Esophagus squamous epithelium (tissue), 4 donors: Measurements from ENCODE around the gene EGFL8.

ENCODE experiments used
- POLR2A ChIP-seq, 4 donors: fragments of 450-650 bp; IDR thresholded peaks; one replicate each; pipeline ENCODE4 v1.6.1; 2017; ENCODE audit warnings: antibody characterized with exemption in 4 of 4, mild to moderate bottlenecking in 4 of 4, moderate library complexity in 3 of 4
- TF ChIP-seq, protein P1 (sequence below), 6 experiments: fragments of 450-650 bp in 4 of 6; fragments of 200-600 bp in 2 of 6; sonication (generic) in 2 of 6; IDR thresholded peaks; one replicate each; pipeline ENCODE4 v1.5.1; 2016 to 2019; ENCODE audit warnings: antibody characterized with exemption in 6 of 6, mild to moderate bottlenecking in 4 of 6, moderate library complexity in 4 of 6

DNA sequence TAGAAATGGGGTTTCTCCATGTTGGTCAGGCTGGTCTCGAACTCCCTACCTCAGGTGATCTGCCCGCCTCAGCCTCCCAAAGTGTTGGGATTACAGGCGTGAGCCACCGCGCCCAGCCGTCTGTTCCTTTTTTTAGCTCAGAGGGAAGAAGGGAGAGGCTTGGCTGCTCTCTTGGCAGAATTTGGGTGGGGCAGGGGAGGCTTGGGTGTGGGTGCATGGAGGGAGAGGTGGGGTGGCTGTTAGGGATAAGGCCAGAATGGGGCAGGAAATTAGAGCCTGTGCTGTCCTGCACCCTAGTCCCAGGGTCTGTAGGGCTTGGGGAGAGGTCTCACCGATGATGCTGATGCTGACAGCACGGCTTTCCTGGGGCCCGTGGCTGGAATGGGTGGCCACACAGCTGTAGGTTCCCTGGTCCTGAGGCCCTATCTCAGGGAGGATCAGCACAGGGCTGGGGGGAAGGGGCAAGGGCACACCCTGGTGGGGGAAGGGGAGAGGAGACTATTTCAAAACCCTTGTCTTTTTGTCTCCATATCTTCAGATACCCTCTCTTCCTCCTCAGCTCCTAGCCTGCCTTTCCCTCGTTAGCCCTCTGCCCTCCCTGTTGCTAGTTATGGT is 17.6 kb downstream of the EGFL8 start:
- no peak for TF ChIP-seq POLR2A (IDR thresholded peaks at IDR 0.05)
- TF ChIP-seq, protein P1, sequence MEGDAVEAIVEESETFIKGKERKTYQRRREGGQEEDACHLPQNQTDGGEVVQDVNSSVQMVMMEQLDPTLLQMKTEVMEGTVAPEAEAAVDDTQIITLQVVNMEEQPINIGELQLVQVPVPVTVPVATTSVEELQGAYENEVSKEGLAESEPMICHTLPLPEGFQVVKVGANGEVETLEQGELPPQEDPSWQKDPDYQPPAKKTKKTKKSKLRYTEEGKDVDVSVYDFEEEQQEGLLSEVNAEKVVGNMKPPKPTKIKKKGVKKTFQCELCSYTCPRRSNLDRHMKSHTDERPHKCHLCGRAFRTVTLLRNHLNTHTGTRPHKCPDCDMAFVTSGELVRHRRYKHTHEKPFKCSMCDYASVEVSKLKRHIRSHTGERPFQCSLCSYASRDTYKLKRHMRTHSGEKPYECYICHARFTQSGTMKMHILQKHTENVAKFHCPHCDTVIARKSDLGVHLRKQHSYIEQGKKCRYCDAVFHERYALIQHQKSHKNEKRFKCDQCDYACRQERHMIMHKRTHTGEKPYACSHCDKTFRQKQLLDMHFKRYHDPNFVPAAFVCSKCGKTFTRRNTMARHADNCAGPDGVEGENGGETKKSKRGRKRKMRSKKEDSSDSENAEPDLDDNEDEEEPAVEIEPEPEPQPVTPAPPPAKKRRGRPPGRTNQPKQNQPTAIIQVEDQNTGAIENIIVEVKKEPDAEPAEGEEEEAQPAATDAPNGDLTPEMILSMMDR (IDR thresholded peaks at IDR 0.05), result no peak
